H54 (cell line): ENCODE measurements around the gene RASSF8.
A peak's percentile ranks its signal among the peaks of the same experiment; 100 is the strongest.

Experiments
- DNase-seq: peaks from one replicate; pipeline ENCODE4 v3.0.0; 2011; ENCODE audit warnings: low spot score, mixed read lengths; ENCODE audit not compliant: insufficient read length
- FAIRE-seq: peaks from 3 replicates; lab custom pipeline; 2011; peaks lifted over from hg19 to GRCh38; lab: Jason Lieb, UNC
- POLR2A ChIP-seq: IDR thresholded peaks from 2 replicates; pipeline ENCODE4 v1.6.1; 2011; ENCODE audit warnings: low read depth, mild to moderate bottlenecking, low read length

Gene RASSF8

GRCh38 chr12:26017484-26018211 is 59.2 kb downstream of the RASSF8 start:
- TF ChIP-seq POLR2A, result no peak
- DNase-seq (no peak), FAIRE-seq (peak; percentile 83)

GRCh38 chr12:26018926-26019325 is 60.4 kb downstream of the RASSF8 start:
- peak; percentile 83 for FAIRE-seq
- no peak for TF ChIP-seq POLR2A
- no peak for DNase-seq

GRCh38 chr12:26021534-26021933 is 63.1 kb downstream of the RASSF8 start:
- DNase-seq (no peak), FAIRE-seq (no peak)
- TF ChIP-seq POLR2A, result no peak

GRCh38 chr12:26022043-26022442 is 63.6 kb downstream of the RASSF8 start:
- no peak for DNase-seq
- no peak for TF ChIP-seq POLR2A
- no peak for FAIRE-seq

- FAIRE-seq, result no peak
- no peak for DNase-seq
- no peak for TF ChIP-seq POLR2A
Measured at GRCh38 chr12:26026713-26027112, 68.2 kb downstream of the RASSF8 start.

GRCh38 chr12:26027401-26027800 is 68.9 kb downstream of the RASSF8 start:
- TF ChIP-seq POLR2A, result no peak
- DNase-seq, result no peak
- FAIRE-seq, result peak; percentile 72

GRCh38 chr12:26028953-26029735 is 70.7 kb downstream of the RASSF8 start:
- FAIRE-seq (peak; percentile 80), DNase-seq (no peak)
- TF ChIP-seq POLR2A, result no peak

- FAIRE-seq (no peak), DNase-seq (no peak)
- no peak for TF ChIP-seq POLR2A
Measured at GRCh38 chr12:26029736-26030022, 71.2 kb downstream of the RASSF8 start.

- TF ChIP-seq POLR2A, result no peak
- FAIRE-seq (no peak), DNase-seq (no peak)
Measured at GRCh38 chr12:26030371-26030770, 71.9 kb downstream of the RASSF8 start.

GRCh38 chr12:26031318-26031717 is 72.8 kb downstream of the RASSF8 start:
- no peak for DNase-seq
- FAIRE-seq, result peak; percentile 20
- no peak for TF ChIP-seq POLR2A

- DNase-seq (no peak), FAIRE-seq (peak; percentile 45)
- no peak for TF ChIP-seq POLR2A
Measured at GRCh38 chr12:26031827-26032226, 73.3 kb downstream of the RASSF8 start.

GRCh38 chr12:26032290-26032689 is 73.8 kb downstream of the RASSF8 start:
- TF ChIP-seq POLR2A, result no peak

GRCh38 chr12:26032719-26033241 is 74.3 kb downstream of the RASSF8 start:
- TF ChIP-seq POLR2A, result no peak
- DNase-seq (no peak), FAIRE-seq (no peak)

More at GRCh38 chr12:26032290-26032689, 73.8 kb downstream of the RASSF8 start:
- DNase-seq, result no peak
- peak; percentile 60 for FAIRE-seq

- FAIRE-seq (peak; percentile 27), DNase-seq (no peak)
- TF ChIP-seq POLR2A, result no peak
Measured at GRCh38 chr12:26034371-26035142, 76.1 kb downstream of the RASSF8 start.
